ENCODE measurements around the gene SAPCD2.

DNA sequence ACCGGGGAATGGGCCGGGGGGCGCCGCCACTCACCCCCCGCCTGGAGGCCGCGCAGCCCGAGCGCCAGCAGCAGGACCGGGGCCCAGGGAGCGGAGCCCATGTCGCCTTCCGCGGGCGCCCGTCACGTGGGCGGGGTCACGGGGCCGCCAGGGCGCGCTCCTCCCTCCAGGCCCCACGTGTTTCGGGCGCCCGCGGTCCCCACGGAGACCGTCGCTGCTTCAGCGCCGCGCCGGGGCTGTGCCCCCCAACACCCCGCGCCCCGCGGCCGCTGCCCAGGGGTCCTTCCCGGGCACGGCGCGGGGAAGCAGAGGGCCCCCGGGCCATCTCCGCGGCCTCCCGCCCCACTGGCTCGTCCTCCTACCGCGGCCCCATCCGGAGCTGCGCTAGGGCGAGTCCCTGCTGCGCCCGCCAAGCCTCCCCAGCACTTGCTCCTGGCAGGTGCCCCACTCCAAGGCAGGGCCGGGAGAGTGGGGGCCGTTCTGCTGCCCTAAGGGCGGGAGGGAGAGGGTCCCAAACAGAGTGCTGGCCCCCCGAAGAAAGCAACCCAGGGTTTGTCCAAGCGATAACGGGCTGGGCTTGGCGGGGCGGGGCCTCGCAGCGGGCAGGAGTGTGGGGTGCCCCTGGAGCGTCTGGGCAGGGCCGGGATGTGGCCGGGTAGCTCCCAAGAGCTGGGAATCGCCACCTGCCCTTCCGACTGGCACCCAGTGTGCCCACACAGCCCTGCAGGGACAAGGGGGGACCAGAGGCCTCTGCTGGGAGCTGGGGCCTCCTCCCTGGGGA, 44.4 kb upstream of the SAPCD2 start, which contains the start of gene DPP7:
- TF ChIP-seq CTCF (IDR thresholded peaks at IDR 0.05 in 4 of 5, conservative IDR thresholded peaks at IDR 0.05 in 1 of 5) (peak in 1 of 5 experiments; percentile 22), POLR2A (IDR thresholded peaks at IDR 0.05) (peak; percentile 51 to 52)

All from gastrocnemius medialis (tissue), 4 donors.